GM20431 (cell line): ENCODE results near the gene SPATA20.

ENCODE experiments used
- in situ Hi-C: fragments of 300-500 bp; cut with MseI, MboI; formaldehyde crosslinking; loops from one replicate; pipeline ENCODE4 v1.15.0; 2020; ENCODE audit warnings: low sequenced_read_pairs; ENCODE audit not compliant: unreplicated experiment

Gene SPATA20

GRCh38 chr17:50547035-50547735 is at the start of gene SPATA20:
Gene SPATA20 (plus strand): TSS chr17:50547174. CDS start chr17:50547209, 35 bp downstream.
- in situ Hi-C loops: loop anchor here (10.0 kb wide), 1 partner anchor 62 kb away; no protein-coding TSS in a partner anchor

DNA sequence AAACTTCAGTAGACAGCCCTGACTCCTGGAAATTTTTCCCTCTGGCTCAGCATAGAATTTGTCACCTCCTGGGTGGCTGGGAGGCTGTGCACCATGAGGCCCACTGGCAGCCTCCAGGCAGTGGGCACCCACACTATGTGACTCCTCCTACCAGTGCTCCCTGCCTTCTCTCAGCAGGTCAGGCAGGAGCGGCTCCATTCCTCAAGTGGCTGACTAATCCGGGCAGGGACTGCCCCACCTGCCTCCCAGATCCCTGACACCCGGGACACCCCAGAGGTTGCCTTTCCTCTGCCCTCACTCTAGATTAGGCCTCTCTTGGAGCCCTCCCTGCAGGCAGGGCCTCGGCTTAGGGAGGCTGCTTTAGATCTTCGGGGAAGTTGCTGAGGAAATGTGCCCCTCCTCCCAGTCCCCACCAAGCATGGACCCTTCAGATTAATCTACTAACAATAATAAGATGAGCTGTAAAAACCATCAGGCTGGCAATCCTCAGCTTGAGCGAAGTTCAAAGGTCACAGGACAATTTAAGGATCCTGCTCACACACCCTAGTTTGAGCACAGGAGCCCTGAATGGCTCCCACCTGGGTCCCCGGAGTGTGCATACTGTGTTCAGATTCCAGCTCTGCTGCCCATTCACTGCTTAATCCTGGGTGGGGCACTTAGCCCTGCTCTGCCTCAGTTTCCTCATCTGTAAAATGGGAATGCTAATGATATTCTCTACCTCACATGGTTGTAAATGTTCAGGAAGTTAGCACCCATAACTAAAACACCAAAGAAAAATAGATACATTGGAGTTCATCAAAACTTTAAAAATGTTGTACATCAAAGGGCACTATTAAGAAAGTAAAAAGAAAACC is 48.7 kb upstream of the SPATA20 start:
- in situ Hi-C loops: no loop called here

GRCh38 chr17:50499270-50499669 is 47.7 kb upstream of the SPATA20 start:
- in situ Hi-C loops: no loop called here

DNA sequence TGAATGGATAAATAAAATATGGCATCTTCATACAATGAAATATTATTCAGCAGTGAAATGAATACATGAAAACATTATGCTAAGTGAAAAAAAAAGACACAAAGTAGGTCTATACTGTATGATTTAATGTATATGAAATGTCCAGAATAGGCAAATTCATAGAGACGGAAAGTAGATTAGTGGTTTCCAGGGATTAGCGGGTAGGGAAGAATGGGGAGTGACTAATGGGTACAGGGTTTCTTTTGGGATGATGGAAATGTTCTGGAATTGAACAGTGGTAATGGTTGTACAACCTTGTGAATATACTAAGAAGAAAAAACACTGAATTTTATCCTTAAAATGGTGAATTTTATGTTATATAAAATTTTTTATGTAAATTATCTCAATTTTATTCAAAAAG is 47.3 kb upstream of the SPATA20 start:
- in situ Hi-C loops: no loop called here

GRCh38 chr17:50501054-50501453 is 45.9 kb upstream of the SPATA20 start:
- in situ Hi-C loops: no loop called here

DNA sequence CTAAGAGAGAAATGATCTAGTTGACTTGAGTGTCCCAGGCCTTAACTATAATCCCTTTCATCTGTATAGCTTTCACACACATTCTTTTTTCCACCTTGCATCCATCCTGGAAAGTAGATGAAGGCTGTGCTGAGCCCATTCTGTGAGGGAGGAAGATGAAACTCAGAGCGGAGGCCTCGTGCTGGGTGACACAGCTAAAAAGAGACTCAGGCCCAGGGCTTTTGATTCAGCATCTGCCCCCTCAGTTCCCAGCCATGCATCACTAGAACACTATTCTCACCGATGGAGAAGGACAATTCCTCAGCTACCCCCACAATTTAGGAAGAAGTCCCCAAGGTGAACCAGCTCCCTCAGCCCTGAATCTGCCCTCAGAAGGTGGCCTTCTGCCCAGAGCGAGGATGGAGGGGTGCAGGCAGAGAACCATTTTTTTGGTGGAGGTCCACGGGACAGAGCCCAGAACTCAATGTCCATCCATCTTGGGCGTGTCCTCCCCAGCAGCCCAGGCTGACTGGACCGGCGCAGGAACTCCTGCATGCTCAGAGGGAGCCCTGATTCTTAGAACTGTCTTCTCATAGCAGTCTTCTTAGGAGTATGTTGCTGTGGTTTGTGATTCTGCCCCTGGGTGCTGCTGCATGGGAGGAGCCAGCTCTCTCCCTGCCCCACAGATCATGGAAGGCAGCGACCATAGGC is 44.5 kb upstream of the SPATA20 start:
- in situ Hi-C loops: no loop called here

DNA sequence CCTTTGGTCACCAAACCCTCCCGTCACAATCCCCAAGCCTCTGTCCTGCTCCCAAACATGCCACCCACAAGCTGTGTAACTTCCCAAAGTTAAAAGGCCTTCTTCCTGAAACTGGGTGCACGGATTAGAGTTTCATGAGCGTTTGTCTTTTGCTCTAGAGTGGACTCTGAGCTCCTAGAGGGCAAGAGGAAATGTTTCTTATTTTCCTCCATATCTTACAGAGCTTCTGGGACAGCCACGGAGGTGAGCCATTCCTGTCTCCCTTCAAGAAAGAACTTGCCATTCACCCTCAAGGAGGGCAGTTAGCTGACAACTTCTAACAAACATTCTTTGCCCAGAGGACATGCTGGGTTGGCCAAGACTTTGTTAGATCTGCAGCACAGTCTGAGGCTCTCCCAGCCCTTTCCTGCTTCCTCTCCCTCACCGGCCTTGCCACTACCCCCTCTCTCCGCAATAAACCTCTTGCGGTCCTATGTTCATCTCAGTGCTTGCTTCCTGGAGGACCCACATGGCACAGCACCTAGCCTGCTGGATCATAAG is 41.3 kb upstream of the SPATA20 start:
- in situ Hi-C loops: no loop called here

GRCh38 chr17:50506298-50506697 is 40.7 kb upstream of the SPATA20 start:
- in situ Hi-C loops: no loop called here

GRCh38 chr17:50507871-50508572 is 39.0 kb upstream of the SPATA20 start, which contains the start of gene MYCBPAP:
Gene MYCBPAP (plus strand): TSS chr17:50508439. CDS start chr17:50508675, 236 bp downstream.
- in situ Hi-C loops: no loop called here

DNA sequence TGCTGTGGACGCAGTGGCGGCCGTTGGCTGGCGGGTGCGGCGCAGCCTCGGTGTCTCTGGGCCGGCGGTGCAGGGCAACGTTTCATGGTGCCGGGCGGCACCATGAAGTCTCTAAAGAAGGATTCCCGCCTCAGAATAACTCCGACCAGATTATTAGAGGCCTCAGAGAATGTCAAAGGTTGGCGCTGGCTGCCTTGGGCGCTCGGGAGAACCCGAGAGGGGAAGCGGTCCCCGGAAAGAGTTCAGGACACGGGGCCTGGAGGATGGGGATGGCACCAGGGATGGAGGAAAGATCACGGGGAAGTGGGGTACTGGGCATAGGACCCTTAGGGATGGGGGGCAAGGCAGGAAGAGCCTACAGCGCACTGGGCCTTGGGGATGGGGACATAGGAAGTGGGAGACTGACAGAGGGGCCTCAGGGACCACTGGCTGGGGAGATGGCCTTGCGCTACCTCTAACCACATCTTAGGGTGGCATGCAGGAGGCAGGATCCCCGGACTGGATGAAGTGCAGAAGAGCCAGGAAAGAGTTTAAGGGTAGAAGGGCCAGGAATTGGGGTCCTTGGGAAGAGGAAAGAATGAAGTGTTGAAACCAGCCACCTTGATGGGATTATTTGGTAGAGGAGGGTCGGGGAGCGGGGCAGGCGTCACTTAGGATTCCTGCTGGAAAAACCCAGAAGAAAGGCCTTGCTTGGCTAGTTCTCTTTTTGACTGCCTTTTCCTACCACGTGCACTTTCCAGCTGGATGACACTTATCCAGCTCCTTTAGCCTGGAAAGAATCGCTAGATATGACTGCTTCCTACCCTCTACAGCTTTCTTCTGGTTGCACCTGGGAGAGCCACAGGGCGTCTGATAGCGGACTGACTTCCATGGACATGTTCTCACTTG is 38.2 kb upstream of the SPATA20 start:
- in situ Hi-C loops: no loop called here

GRCh38 chr17:50511058-50511457 is 35.9 kb upstream of the SPATA20 start:
- in situ Hi-C loops: no loop called here

DNA sequence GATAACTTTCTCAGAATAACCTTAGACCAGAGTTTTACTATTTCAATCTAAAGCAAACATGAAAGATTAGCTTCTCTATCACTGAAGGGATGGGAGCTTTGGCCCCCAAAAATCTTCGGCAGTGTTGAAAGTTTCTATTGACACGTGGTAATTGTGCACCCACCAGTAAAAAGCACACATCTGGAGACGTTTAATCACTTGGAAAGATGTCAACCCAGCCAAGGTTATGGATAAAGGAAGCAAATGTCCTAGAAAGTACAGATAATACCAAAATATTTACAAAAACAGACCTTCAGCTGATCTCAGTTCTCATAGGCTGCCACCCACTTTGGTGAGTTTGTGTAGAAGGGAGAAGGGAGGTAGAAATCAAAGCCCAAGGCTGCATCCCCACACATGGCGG is 33.5 kb upstream of the SPATA20 start:
- in situ Hi-C loops: no loop called here

- in situ Hi-C loops: no loop called here
Observed at GRCh38 chr17:50514388-50514787, 32.6 kb upstream of the SPATA20 start.

- in situ Hi-C loops: no loop called here
Observed at GRCh38 chr17:50514936-50515702, 31.9 kb upstream of the SPATA20 start.

DNA sequence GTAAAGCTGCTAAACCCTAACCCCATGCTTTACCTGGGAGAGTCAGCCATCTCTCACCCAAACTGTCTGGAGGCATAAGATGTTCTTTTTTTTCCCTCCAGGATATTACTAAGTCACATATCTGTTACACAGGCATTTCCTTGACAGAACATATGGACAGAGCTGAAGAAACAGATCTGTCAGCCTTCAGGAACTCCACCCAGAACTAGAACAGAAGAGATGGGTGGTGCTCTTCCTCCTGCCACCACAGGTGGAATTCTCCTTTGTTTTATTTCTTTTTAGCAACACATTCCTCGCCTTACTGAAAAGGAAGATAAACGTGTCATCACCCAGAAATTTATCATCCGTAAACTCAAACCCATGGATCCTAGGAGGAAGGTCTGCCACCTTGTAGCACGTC is 30.0 kb upstream of the SPATA20 start:
- in situ Hi-C loops: no loop called here

GRCh38 chr17:50517504-50518383 is 29.2 kb upstream of the SPATA20 start:
- in situ Hi-C loops: no loop called here

- in situ Hi-C loops: no loop called here
Observed at GRCh38 chr17:50518384-50519023, 28.5 kb upstream of the SPATA20 start.
